ENCODE results near the gene RNF220.

DNA sequence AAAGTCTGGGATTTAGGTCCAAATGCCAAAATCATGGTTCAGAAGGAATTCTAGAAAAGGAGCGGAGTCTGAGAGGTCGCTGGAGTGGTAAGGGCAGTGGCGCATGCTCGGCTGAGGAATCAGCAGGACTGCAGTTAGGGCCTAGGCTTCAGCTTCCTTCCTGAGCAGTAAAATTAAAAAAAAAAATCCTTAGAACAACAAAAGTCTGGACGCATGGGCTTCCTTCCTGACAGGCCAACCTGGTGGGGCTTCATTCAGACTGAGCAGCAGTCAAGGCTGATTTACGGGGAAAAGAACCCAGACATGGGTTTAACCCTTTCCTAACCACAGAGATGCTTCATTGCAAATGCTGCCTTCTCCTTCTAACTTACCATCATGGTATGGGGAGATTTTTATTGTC lies 17.1 kb downstream of the RNF220 start:
- TF ChIP-seq NFATC4 (CRISPR knock-in tag; IDR thresholded peaks at IDR 0.05) = no peak
- TF ChIP-seq, protein P1, sequence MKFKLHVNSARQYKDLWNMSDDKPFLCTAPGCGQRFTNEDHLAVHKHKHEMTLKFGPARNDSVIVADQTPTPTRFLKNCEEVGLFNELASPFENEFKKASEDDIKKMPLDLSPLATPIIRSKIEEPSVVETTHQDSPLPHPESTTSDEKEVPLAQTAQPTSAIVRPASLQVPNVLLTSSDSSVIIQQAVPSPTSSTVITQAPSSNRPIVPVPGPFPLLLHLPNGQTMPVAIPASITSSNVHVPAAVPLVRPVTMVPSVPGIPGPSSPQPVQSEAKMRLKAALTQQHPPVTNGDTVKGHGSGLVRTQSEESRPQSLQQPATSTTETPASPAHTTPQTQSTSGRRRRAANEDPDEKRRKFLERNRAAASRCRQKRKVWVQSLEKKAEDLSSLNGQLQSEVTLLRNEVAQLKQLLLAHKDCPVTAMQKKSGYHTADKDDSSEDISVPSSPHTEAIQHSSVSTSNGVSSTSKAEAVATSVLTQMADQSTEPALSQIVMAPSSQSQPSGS (CRISPR knock-in tag; IDR thresholded peaks at IDR 0.05; ENCODE audit: borderline replicate concordance, low read depth) = no peak
- TF ChIP-seq, protein P2, sequence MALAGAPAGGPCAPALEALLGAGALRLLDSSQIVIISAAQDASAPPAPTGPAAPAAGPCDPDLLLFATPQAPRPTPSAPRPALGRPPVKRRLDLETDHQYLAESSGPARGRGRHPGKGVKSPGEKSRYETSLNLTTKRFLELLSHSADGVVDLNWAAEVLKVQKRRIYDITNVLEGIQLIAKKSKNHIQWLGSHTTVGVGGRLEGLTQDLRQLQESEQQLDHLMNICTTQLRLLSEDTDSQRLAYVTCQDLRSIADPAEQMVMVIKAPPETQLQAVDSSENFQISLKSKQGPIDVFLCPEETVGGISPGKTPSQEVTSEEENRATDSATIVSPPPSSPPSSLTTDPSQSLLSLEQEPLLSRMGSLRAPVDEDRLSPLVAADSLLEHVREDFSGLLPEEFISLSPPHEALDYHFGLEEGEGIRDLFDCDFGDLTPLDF (CRISPR knock-in tag; IDR thresholded peaks at IDR 0.05) = no peak

Data from WTC11 (cell line).